Heart right ventricle (tissue), 16 donors: ENCODE results near the gene SH3TC2. TPM values are rescaled to one million over a fixed set of nuclear protein-coding genes. Genes with fewer than 3 reads are reported as not detected.

ENCODE experiments used
- ATAC-seq, 8 donors: fragments of 200-7000 bp; cut with Tn5 transposase; one replicate each; pipeline ENCODE4 v1.9.1; 2020; ENCODE audit warnings: mild to moderate bottlenecking in 8 of 8, moderate library complexity in 8 of 8, moderate number of reproducible peaks in 1 of 8
- DNase-seq, 2 donors: peaks; one replicate each; pipeline ENCODE4 v3.0.0-alpha.2; 2020
- H3K27ac ChIP-seq, 10 donors: fragments of 200-600 bp; sonication (generic) in 2 of 10; one replicate each; pipeline versions ENCODE4 v1.5.0 to v1.8.0; 2020 to 2022; ENCODE audit warnings: mild to moderate bottlenecking in 3 of 10
- H3K27me3 ChIP-seq, 7 donors: fragments of 200-600 bp; one replicate each; pipeline ENCODE4 v1.8.0; 2021 to 2022; ENCODE audit warnings: mild to moderate bottlenecking in 2 of 7
- H3K36me3 ChIP-seq, 9 donors: fragments of 200-600 bp; sonication (generic) in 1 of 9; one replicate each; pipeline versions ENCODE4 v1.5.0 to v1.8.0; 2020 to 2022; ENCODE audit warnings: mild to moderate bottlenecking in 2 of 9
- H3K4me1 ChIP-seq, 9 donors: fragments of 200-600 bp; sonication (generic) in 1 of 9; one replicate each; pipeline versions ENCODE4 v1.5.0 to v1.8.0; 2020 to 2022; ENCODE audit warnings: mild to moderate bottlenecking in 4 of 9
- H3K4me3 ChIP-seq, 10 donors: fragments of 200-600 bp; sonication (generic) in 2 of 10; one replicate each; pipeline versions ENCODE4 v1.5.0 to v1.8.0; 2020 to 2022; ENCODE audit warnings: mild to moderate bottlenecking in 7 of 10, moderate library complexity in 2 of 10
- H3K9me3 ChIP-seq, 11 donors: fragments of 200-600 bp in 10 of 11; sonication (generic) in 2 of 11; one replicate each; pipeline versions ENCODE4 v1.5.0 to v1.8.0; 2013 to 2022; ENCODE audit warnings: mild to moderate bottlenecking in 2 of 11, control low read depth in 1 of 11, moderate library complexity in 1 of 11
- WGBS, 2 donors: extraction: QIAGEN DNeasy Blood & Tissue Kit; methylation state at CpG; one replicate each; pipeline ENCODE4 v1.1.7; 2013; ENCODE audit warnings: inconsistent platforms in 1 of 2; 5-methylcytosine and 5-hydroxymethylcytosine counted together
- intact Hi-C, 10 donors: fragments of 100-400 bp; cut with DNase I; formaldehyde crosslinking; loops; one replicate each; pipeline versions ENCODE4 v1.11.1 to v1.14.2; 2022
- long read RNA-seq, 3 donors: library from polyadenylated mRNA; unstranded; transcript quantifications; one replicate each; pipeline ENCODE4 v2.0.0, GENCODE V29; 2020 to 2021
- polyA plus RNA-seq, 2 donors: library from polyadenylated mRNA; stranded (reverse); fragments of 200-250 nt; gene quantifications; one replicate each; pipeline ENCODE4 v1.2.3, GENCODE V29; 2013
- total RNA-seq, 10 donors: library from RNA; stranded (reverse); fragmentation: NEBNext Ultra II Directional in 3 of 10; extraction: Animal tissue kit (Norgen Biotek cat#: 25700) in 3 of 10; gene quantifications; one replicate each; pipeline versions ENCODE4 v1.2.1 to v1.2.4, GENCODE V29; 2021 to 2023
- TF ChIP-seq, protein P1 (sequence below), 9 donors: fragments of 200-600 bp; sonication (generic) in 2 of 9; IDR thresholded peaks; one replicate each; pipeline versions ENCODE4 v1.5.0 to v1.8.0; 2021 to 2022; ENCODE audit warnings: antibody characterized with exemption in 9 of 9, mild to moderate bottlenecking in 5 of 9, moderate library complexity in 1 of 9
- donor health status: Arrhythmogenic right ventricular cardiomyopathy.
- donor health status: ischemic (EF 13 %, LVEDD 7.1; RV severe dilation, severe dysfunction).
- donor health status: healthy with polysubstance abuse.
- donor health status: DM: no; HTN: yes; CAD: no.
- donor health status: DM: no; HTN: no; CAD: no.
- donor health status: ischemic (EF 25% LVEDD 6.9; RV normal size, moderate dysfunction).
- donor health status: ischemic (EF 25% LVEDD 5.7; RV mildly dilated, moderate dysfunction).
- donor health status: healthy.
- donor health status: DM: yes; HTN: yes; CAD: no.
- donor health status: Ischemic cardiomyopathy.
- donor health status: ischemic (EF 35%, LVEDD 5.7; RV mildly dilated, moderate dysfunction).
- donor health status: nonischemic (EF 11% LVEDD 7.7; RV severe dilation, severe dysfunction).
- donor health status: DM: yes; HTN: yes; CAD: no.
- donor health status: PGD.
- donor health status: ischemic (EF 29% LVEDD 5.4; RV normal size, mild dysfunction).
- donor health status: nonischemic (EF 23%, LVEDD 6.1; RV moderate dilation, normal function).

SH3TC2 gene
- 10 to 100 TPM in 2 of 10 donors, 1 to 10 TPM in 7, under 1 TPM in 1; 0.97 to 13.1 (median 7.4) TPM for total RNA-seq
- polyA plus RNA-seq: 1 to 10 TPM in 1 of 2 donors, under 1 TPM in 1; 0.91 to 2.9 TPM
- long read RNA-seq, donor 1, partial matches to known transcripts: 1 of 10 reads
- long read RNA-seq, donor 1, other reads (novel, unspliced or antisense): 8 of 10 reads
- long read RNA-seq, donor 2, full-length matches to known transcripts: 1 of 7 reads
- long read RNA-seq, donor 2, partial matches to known transcripts: 1 of 7 reads
- long read RNA-seq, donor 2, other reads (novel, unspliced or antisense): 5 of 7 reads
- long read RNA-seq, donor 3, partial matches to known transcripts: 0 of 2 reads
- long read RNA-seq, donor 3, other reads (novel, unspliced or antisense): 2 of 2 reads

DNA sequence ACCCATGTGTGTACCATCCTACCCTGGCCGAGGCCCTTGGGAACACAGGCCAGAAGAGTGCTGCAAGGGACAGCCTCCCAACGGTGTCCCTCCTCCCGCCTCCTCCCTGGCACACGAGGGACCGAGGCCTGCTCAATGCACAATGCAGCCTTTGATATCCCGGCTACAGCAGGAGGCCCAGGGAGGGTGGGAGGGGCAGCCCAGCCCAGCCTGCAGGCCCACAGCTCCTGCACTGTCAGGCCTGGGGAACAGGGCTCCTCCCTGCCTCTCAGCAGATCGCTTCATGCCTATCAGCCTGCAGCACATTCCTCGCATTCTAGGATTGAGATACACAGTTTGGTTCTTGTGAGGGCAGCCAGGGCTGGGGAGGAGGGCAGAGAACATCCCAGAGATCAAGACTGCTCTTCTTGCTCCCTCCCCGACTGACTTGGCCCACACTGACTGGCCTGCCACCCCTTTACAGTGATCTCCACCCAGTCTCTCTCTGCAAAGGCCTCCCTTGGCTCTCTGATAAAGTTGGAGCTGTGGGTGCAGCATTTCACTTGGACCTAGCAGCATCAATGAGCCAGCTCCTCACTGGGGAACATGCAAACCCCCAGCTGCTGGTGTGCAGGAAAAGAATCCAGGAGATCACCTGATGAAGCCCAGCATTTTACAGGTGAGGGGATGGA, at the start of gene SH3TC2:
SH3TC2 (minus strand) TSS at position 46 of the 671 bp plus-strand sequence; CDS start at position 6, 40 bp downstream.
- Histone ChIP-seq H3K9me3 (peaks cover 0 to 12% (median 0%) of the 10 kb centered on the region in 11 donors), H3K4me1 (peaks cover 8 to 64% (median 58%) of the 10 kb centered on the region in 9 donors), H3K4me3 (peak within 1 kb of the TSS in 5 of 10 donors; percentile 1 to 23 (median 7)), H3K27ac (peak within 1 kb of the TSS; percentile 6 to 94 (median 84)), H3K36me3 (no peaks in the 10 kb centered on the region), H3K27me3 (no peaks in the 10 kb centered on the region)
- WGBS, 2 donors: 9 to 14% methylated on average over 9 of the region's 9 CpGs
- intact Hi-C loops: loop anchor here in 4 of 10 donors (2.0 to 10.0 kb wide), 3 partner anchors 26 to 52 kb away; no protein-coding TSS in a partner anchor
- DNase-seq: peak; percentile 66 to 74
- ATAC-seq: peak; percentile 71 to 92 (median 87)
- TF ChIP-seq, protein P1, sequence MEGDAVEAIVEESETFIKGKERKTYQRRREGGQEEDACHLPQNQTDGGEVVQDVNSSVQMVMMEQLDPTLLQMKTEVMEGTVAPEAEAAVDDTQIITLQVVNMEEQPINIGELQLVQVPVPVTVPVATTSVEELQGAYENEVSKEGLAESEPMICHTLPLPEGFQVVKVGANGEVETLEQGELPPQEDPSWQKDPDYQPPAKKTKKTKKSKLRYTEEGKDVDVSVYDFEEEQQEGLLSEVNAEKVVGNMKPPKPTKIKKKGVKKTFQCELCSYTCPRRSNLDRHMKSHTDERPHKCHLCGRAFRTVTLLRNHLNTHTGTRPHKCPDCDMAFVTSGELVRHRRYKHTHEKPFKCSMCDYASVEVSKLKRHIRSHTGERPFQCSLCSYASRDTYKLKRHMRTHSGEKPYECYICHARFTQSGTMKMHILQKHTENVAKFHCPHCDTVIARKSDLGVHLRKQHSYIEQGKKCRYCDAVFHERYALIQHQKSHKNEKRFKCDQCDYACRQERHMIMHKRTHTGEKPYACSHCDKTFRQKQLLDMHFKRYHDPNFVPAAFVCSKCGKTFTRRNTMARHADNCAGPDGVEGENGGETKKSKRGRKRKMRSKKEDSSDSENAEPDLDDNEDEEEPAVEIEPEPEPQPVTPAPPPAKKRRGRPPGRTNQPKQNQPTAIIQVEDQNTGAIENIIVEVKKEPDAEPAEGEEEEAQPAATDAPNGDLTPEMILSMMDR (IDR thresholded peaks at IDR 0.05): no peak

DNA sequence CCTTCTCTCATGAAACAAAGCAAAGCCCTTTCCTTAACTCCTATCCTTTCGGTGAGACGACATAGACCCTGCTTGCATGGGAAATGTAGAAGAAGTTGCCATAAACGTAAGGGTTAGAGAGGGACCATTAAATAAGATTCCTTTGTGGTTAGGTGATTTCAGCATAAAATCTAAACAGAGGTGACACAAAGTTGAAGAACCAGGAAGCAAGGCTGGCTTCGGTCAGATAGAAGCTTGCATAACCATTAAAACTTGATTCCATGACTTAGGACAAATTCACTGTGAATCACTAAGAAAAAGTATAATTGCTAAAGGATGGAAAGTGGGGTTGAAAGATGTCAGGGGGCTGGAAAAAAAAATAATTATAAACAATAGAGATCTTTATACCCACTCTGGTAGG, 47.5 kb upstream of the SH3TC2 start:
- Histone ChIP-seq H3K4me1 (peaks cover 0 to 12% (median 6%) of the 10 kb centered on the region in 9 donors), H3K27ac (no peak overlapping the region), H3K4me3 (no peak overlapping the region), H3K27me3 (no peaks in the 10 kb centered on the region), H3K36me3 (no peaks in the 10 kb centered on the region), H3K9me3 (no peaks in the 10 kb centered on the region)
- WGBS, 2 donors: 91 to 93% methylated on average over 4 of the region's 4 CpGs
- no peak for ATAC-seq
- intact Hi-C loops: loop anchor here (5.0 to 10.0 kb wide), 12 partner anchors 46 to 926 kb away; partner anchors contain the start of genes SH3TC2 (in 4 of the 10) and ADRB2 (in 1 of the 10)
- TF ChIP-seq, protein P1 (IDR thresholded peaks at IDR 0.05): no peak
- DNase-seq: no peak

DNA sequence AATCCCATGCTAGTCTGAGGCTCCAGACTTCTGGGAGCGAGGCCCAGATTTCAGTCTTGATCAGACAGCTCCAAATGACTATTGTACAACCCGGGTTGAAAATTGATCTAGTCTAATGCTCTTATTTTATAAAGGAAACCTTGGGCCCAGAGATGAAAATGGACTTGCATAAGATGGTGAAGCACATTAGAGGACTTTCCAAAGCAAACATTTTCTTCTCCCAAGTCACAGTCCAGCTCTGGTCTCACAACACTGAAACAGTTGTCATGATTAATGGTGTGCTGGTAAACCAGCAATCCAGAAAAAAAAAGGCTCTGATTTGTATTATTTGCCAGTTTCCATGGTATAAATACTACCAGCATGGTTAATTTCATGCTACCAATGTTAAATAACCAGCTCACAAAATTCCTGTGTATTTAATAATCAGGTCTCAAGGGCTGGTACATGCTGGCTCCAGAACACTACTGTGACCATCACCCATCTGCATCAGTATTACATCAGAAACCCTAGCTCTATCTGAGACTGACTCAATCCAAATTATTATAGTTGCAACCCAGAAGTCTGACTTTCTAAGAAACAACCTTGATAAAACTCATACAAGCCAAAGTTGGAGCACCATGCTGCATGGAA, 45.9 kb upstream of the SH3TC2 start:
- TF ChIP-seq, protein P1 (IDR thresholded peaks at IDR 0.05): no peak
- 91 to 96% methylated on average over 2 of the region's 2 CpGs for WGBS, 2 donors
- no peak overlapping the region for H3K27ac ChIP-seq
- H3K4me1 ChIP-seq: peaks cover 0 to 4% (median 0%) of the 10 kb centered on the region in 9 donors
- H3K4me3 ChIP-seq: no peak overlapping the region
- H3K9me3 ChIP-seq: no peaks in the 10 kb centered on the region
- no peaks in the 10 kb centered on the region for H3K27me3 ChIP-seq
- no peak for ATAC-seq
- intact Hi-C loops: no loop called here
- H3K36me3 ChIP-seq: no peaks in the 10 kb centered on the region
- DNase-seq: no peak

DNA sequence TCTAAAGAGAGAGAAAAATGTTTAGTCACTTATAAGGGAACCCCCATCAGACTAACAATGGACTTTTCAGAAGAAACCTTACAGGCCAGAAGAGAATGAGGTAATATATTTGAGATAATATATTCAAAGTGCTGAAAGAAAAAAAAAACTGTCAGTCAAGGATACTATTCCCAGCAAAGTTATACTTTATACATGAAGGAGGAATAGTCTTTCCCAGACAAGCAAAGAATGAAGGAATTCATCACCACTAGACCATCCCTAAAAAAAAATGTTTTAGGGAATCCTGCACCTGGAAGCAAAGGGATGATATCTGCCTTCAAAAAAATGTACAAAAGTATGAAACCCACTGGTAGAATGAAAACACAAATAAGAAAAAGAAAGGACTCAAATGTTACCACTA, 37.5 kb upstream of the SH3TC2 start:
- peaks cover 0 to 69% (median 19%) of the 10 kb centered on the region in 11 donors for H3K9me3 ChIP-seq

More for the DNA sequence above, 37.5 kb upstream of the SH3TC2 start:
- Histone ChIP-seq H3K27me3 (no peaks in the 10 kb centered on the region), H3K27ac (no peak overlapping the region), H3K4me3 (no peak overlapping the region), H3K36me3 (no peaks in the 10 kb centered on the region), H3K4me1 (no peaks in the 10 kb centered on the region)
- intact Hi-C loops: no loop called here
- DNase-seq (no peak), ATAC-seq (no peak)
- TF ChIP-seq, protein P1 (IDR thresholded peaks at IDR 0.05): no peak
